LNCaP clone FGC (cell line): ENCODE measurements around the gene KCNH2.

Experiments
- DNase-seq: peaks from one replicate; pipeline ENCODE4 v3.0.0-alpha.2; 2011; ENCODE audit warnings: low read depth
- H3K4me3 ChIP-seq: 2 replicates; pipeline ENCODE4 v1.5.1; 2011; ENCODE audit warnings: mild to moderate bottlenecking, low read depth, low read length, control low read depth
- CTCF ChIP-seq: IDR thresholded peaks from 2 replicates; pipeline ENCODE4 v1.5.1; 2012; ENCODE audit warnings: mild to moderate bottlenecking; ENCODE audit not compliant: control insufficient read depth, insufficient read depth; ENCODE audit errors: extremely low read depth

The KCNH2 gene

GRCh38 chr7:150989456-150989855 lies 11.3 kb upstream of the KCNH2 start:
- no peak for DNase-seq
- H3K4me3 ChIP-seq, result no peak overlapping the region

GRCh38 chr7:150988230-150989226 lies 10.4 kb upstream of the KCNH2 start:
- no peak for DNase-seq
- TF ChIP-seq CTCF, result peak; percentile 86
- no peak overlapping the region for H3K4me3 ChIP-seq

More at GRCh38 chr7:150989456-150989855, 11.3 kb upstream of the KCNH2 start:
- TF ChIP-seq CTCF, result no peak

GRCh38 chr7:150986556-150986955 lies 8.4 kb upstream of the KCNH2 start:
- DNase-seq, result no peak
- TF ChIP-seq CTCF, result no peak

GRCh38 chr7:150986099-150986512 lies 8.0 kb upstream of the KCNH2 start:
- TF ChIP-seq CTCF, result peak; percentile 71
- H3K4me3 ChIP-seq, result no peak overlapping the region
- DNase-seq, result no peak

More at GRCh38 chr7:150986556-150986955, 8.4 kb upstream of the KCNH2 start:
- no peak overlapping the region for H3K4me3 ChIP-seq

- TF ChIP-seq CTCF, result no peak
- DNase-seq, result no peak
- H3K4me3 ChIP-seq, result no peak overlapping the region
These were observed 5.8 kb upstream of the KCNH2 start for GRCh38 chr7:150983893-150984368.

GRCh38 chr7:150982351-150982750 lies 4.2 kb upstream of the KCNH2 start:
- TF ChIP-seq CTCF, result no peak
- DNase-seq, result no peak
- no peak overlapping the region for H3K4me3 ChIP-seq
